Endodermal cell (in vitro differentiated cells): Measurements from ENCODE around the gene FAM228B. TPM values are rescaled to one million over a fixed set of nuclear protein-coding genes. Genes with fewer than 3 reads are reported as not detected.

Experiments used
- DNase-seq: peaks from one replicate; pipeline ENCODE4 v3.0.0-alpha.2; 2017
- H3K27ac ChIP-seq: 2 replicates; pipeline ENCODE4 v1.5.1; 2013; ENCODE audit warnings: mild to moderate bottlenecking, low read depth, low read length, moderate library complexity
- H3K27me3 ChIP-seq: 2 replicates; pipeline ENCODE4 v1.6.1; 2013; ENCODE audit warnings: mild to moderate bottlenecking, low read length, moderate library complexity; ENCODE audit not compliant: insufficient read depth, control insufficient read depth, poor library complexity, severe bottlenecking
- H3K36me3 ChIP-seq: 2 replicates; pipeline ENCODE4 v1.7.0; 2013; ENCODE audit warnings: mild to moderate bottlenecking, low read length, moderate library complexity; ENCODE audit not compliant: control insufficient read depth, insufficient read depth
- H3K4me1 ChIP-seq: one replicate; pipeline ENCODE4 v1.7.0; 2013; ENCODE audit warnings: low read length; ENCODE audit not compliant: control insufficient read depth, insufficient read depth
- H3K4me3 ChIP-seq: 2 replicates; pipeline ENCODE4 v1.5.1; 2013; ENCODE audit warnings: mild to moderate bottlenecking, low read length, moderate library complexity
- H3K9ac ChIP-seq: 2 replicates; pipeline ENCODE4 v1.6.1; 2013; ENCODE audit warnings: mild to moderate bottlenecking, low read length, moderate library complexity; ENCODE audit not compliant: poor library complexity, severe bottlenecking; ENCODE audit errors: extremely low read depth
- H3K9me3 ChIP-seq: 2 replicates; pipeline ENCODE4 v1.6.1; 2013; ENCODE audit warnings: mild to moderate bottlenecking, low read length, moderate library complexity; ENCODE audit not compliant: control insufficient read depth
- H3K27ac Mint-ChIP-seq: 2 replicates; pipeline ENCODE4 v1.8.0; 2020; ENCODE audit warnings: mixed read lengths
- H3K27me3 Mint-ChIP-seq: 2 replicates; pipeline ENCODE4 v1.8.0; 2021; ENCODE audit warnings: mild to moderate bottlenecking, mixed read lengths; ENCODE audit not compliant: insufficient read depth
- H3K36me3 Mint-ChIP-seq: 2 replicates; pipeline ENCODE4 v1.8.0; 2020; ENCODE audit warnings: low read depth, mixed read lengths
- H3K4me1 Mint-ChIP-seq: 2 replicates; pipeline ENCODE4 v1.8.0; 2020; ENCODE audit warnings: mixed read lengths
- H3K4me3 Mint-ChIP-seq: 2 replicates; pipeline ENCODE4 v1.8.0; 2020; ENCODE audit warnings: mild to moderate bottlenecking, moderate library complexity, mixed read lengths
- H3K9me3 Mint-ChIP-seq: 2 replicates; pipeline ENCODE4 v1.8.0; 2020; ENCODE audit warnings: mild to moderate bottlenecking, mixed read lengths
- CTCF ChIP-seq: fragments of 200-600 bp; sonication (generic); conservative IDR thresholded peaks from 2 replicates; pipeline ENCODE4 v1.5.0; 2021; ENCODE audit warnings: antibody characterized with exemption, mild to moderate bottlenecking
- WGBS, 2 experiments: methylation state at CpG; one replicate each; pipeline versions ENCODE4 v1.1.5 to v1.1.7; 2013; ENCODE audit warnings: missing lambda C conversion rate in 2 of 2, mixed read lengths in 1 of 2; ENCODE audit not compliant: insufficient coverage in 1 of 2, insufficient read length in 1 of 2; 5-methylcytosine and 5-hydroxymethylcytosine counted together
- total RNA-seq, 2 donors: library from RNA; stranded (reverse); fragmentation: NEBNext Ultra II Directional in 1 of 2; extraction: Animal tissue kit (Norgen Biotek cat#: 25700) in 1 of 2; gene quantifications; 2 replicates in 1 of 2; 3 replicates in 1 of 2; pipeline ENCODE4 v1.2.1, GENCODE V29; 2021

FAM228B gene
- total RNA-seq, 2 donors from 2014 or later = 13.2 to 14.6 TPM

- no peaks in the 10 kb centered on the region for H3K9me3 ChIP-seq
- DNase-seq = no peak
- no peak overlapping the region for H3K27ac Mint-ChIP-seq
- no peaks in the 10 kb centered on the region for H3K4me1 ChIP-seq
- peaks cover 33% of the 10 kb centered on the region for H3K36me3 ChIP-seq
- H3K27me3 Mint-ChIP-seq = no peaks in the 10 kb centered on the region
- peaks cover 14% of the 10 kb centered on the region for H3K4me1 Mint-ChIP-seq
- no peaks in the 10 kb centered on the region for H3K9me3 Mint-ChIP-seq
- TF ChIP-seq CTCF = no peak
- peaks cover 23% of the 10 kb centered on the region for H3K36me3 Mint-ChIP-seq
- H3K27ac ChIP-seq = no peak overlapping the region
- no peak overlapping the region for H3K9ac ChIP-seq
- peak overlapping the region; percentile 92 for H3K4me3 ChIP-seq
- peak overlapping the region; percentile 89 for H3K4me3 Mint-ChIP-seq
- 88% methylated on average over 2 of the region's 2 CpGs; no CpG with 5 or more reads in 1 of the 2 experiments for WGBS, 2 experiments
- no peaks in the 10 kb centered on the region for H3K27me3 ChIP-seq
These were observed 45.4 kb upstream of the FAM228B start for GRCh38 chr2:24077879-24078278.

GRCh38 chr2:24080701-24081100 is 42.6 kb upstream of the FAM228B start:
- WGBS, 2 experiments = 92 to 100% methylated on average over 2 of the region's 2 CpGs
- TF ChIP-seq CTCF = no peak

GRCh38 chr2:24082787-24083566 is 40.3 kb upstream of the FAM228B start:
- Histone ChIP-seq H3K9me3 (no peaks in the 10 kb centered on the region), H3K36me3 (peaks cover 19% of the 10 kb centered on the region), H3K4me1 (no peaks in the 10 kb centered on the region), H3K27ac (peak overlapping the region; percentile 98), H3K27me3 (no peaks in the 10 kb centered on the region), H3K9ac (peak overlapping the region; percentile 62), H3K4me3 (peak overlapping the region; percentile 90)
- Mint-ChIP-seq H3K4me1 (peaks cover 7% of the 10 kb centered on the region), H3K27ac (peak overlapping the region; percentile 96), H3K36me3 (peaks cover 17% of the 10 kb centered on the region), H3K9me3 (no peaks in the 10 kb centered on the region), H3K4me3 (peak overlapping the region; percentile 80), H3K27me3 (no peaks in the 10 kb centered on the region)
- 87 to 88% methylated on average over 6 to 8 of the region's 8 CpGs for WGBS, 2 experiments
- no peak for DNase-seq
- no peak for TF ChIP-seq CTCF

More at GRCh38 chr2:24080701-24081100, 42.6 kb upstream of the FAM228B start:
- Mint-ChIP-seq H3K36me3 (peaks cover 17% of the 10 kb centered on the region), H3K27ac (no peak overlapping the region), H3K27me3 (no peaks in the 10 kb centered on the region), H3K4me1 (peaks cover 13% of the 10 kb centered on the region), H3K4me3 (no peak overlapping the region), H3K9me3 (no peaks in the 10 kb centered on the region)
- no peak overlapping the region for H3K9ac ChIP-seq
- DNase-seq = no peak
- no peaks in the 10 kb centered on the region for H3K9me3 ChIP-seq
- no peak overlapping the region for H3K27ac ChIP-seq
- H3K4me3 ChIP-seq = no peak overlapping the region
- no peaks in the 10 kb centered on the region for H3K27me3 ChIP-seq
- H3K4me1 ChIP-seq = no peaks in the 10 kb centered on the region
- peaks cover 19% of the 10 kb centered on the region for H3K36me3 ChIP-seq
